ENCODE measurements around the gene ETV3L. TPM values are rescaled to one million over a fixed set of nuclear protein-coding genes. Genes with fewer than 3 reads are reported as not detected.
A peak's percentile ranks its signal among the peaks of the same experiment; 100 is the strongest.

The ETV3L gene
- total RNA-seq, 1 donor from 2014 or later, result not detected

GRCh38 chr1:157137408-157138219 is 38.0 kb upstream of the ETV3L start:
- DNase-seq (ENCODE audit: low read depth), result no peak
- TF ChIP-seq CTCF (conservative IDR thresholded peaks at IDR 0.05; ENCODE audit: low read depth, low read length), result no peak

GRCh38 chr1:157137046-157137407 is 37.4 kb upstream of the ETV3L start:
- no peak for DNase-seq (ENCODE audit: low read depth)
- peak overlapping the region; percentile 98 for H3K4me3 ChIP-seq (ENCODE audit: low read depth, low read length)
- TF ChIP-seq CTCF (conservative IDR thresholded peaks at IDR 0.05; ENCODE audit: low read depth, low read length), result no peak

More at GRCh38 chr1:157137408-157138219, 38.0 kb upstream of the ETV3L start:
- peak overlapping the region; percentile 98 for H3K4me3 ChIP-seq (ENCODE audit: low read depth, low read length)

GRCh38 chr1:157136133-157136532 is 36.5 kb upstream of the ETV3L start:
- DNase-seq (ENCODE audit: low read depth), result no peak
- peak; percentile 33 for TF ChIP-seq CTCF (conservative IDR thresholded peaks at IDR 0.05; ENCODE audit: low read depth, low read length)
- H3K4me3 ChIP-seq (ENCODE audit: low read depth, low read length), result peak overlapping the region; percentile 98

GRCh38 chr1:157135646-157136045 is 36.0 kb upstream of the ETV3L start:
- DNase-seq (ENCODE audit: low read depth), result no peak
- no peak for TF ChIP-seq CTCF (conservative IDR thresholded peaks at IDR 0.05; ENCODE audit: low read depth, low read length)
- no peak overlapping the region for H3K4me3 ChIP-seq (ENCODE audit: low read depth, low read length)

GRCh38 chr1:157135070-157135469 is 35.5 kb upstream of the ETV3L start:
- H3K4me3 ChIP-seq (ENCODE audit: low read depth, low read length), result no peak overlapping the region
- TF ChIP-seq CTCF (conservative IDR thresholded peaks at IDR 0.05; ENCODE audit: low read depth, low read length), result no peak
- no peak for DNase-seq (ENCODE audit: low read depth)

- no peak for TF ChIP-seq CTCF (conservative IDR thresholded peaks at IDR 0.05; ENCODE audit: low read depth, low read length)
- H3K4me3 ChIP-seq (ENCODE audit: low read depth, low read length), result no peak overlapping the region
- DNase-seq (ENCODE audit: low read depth), result no peak
Measured at GRCh38 chr1:157134442-157134841, 34.8 kb upstream of the ETV3L start.

GRCh38 chr1:157133426-157133825 is 33.8 kb upstream of the ETV3L start:
- no peak for DNase-seq (ENCODE audit: low read depth)
- H3K4me3 ChIP-seq (ENCODE audit: low read depth, low read length), result no peak overlapping the region
- no peak for TF ChIP-seq CTCF (conservative IDR thresholded peaks at IDR 0.05; ENCODE audit: low read depth, low read length)
